GM12878 (cell line): ENCODE results near the gene RNF25.

Source experiments
- MLLT1 ChIP-seq: fragments of 450-650 bp; IDR thresholded peaks from 2 replicates; pipeline ENCODE4 v1.6.1; 2016; ENCODE audit warnings: mild to moderate bottlenecking
- POLR2A ChIP-seq: IDR thresholded peaks from 2 replicates; pipeline ENCODE4 v1.6.1; 2011; ENCODE audit warnings: low read depth, mild to moderate bottlenecking, low read length
- TF ChIP-seq, protein P1 (sequence below): IDR thresholded peaks from 2 replicates; pipeline ENCODE4 v1.6.1; 2012; ENCODE audit warnings: low read depth, low read length, improper control_type of control experiment

DNA sequence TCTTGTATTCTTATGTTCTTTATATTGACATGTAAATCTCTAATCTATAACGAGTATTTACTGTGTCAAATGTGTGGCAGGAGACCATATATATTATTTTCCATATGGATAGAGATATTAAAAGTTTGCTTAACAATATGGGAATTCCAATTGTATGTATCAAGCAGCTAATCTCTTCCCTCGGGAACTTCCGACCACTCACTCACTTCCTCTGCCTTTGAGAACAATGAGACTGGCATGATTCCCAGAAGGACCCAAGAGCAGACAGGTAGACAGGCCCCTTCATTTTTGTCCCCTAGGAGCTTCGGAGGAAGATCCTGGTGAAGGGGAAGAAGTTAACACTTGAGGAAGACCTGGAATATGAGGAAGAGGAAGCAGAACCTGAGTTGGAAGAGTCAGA is 40.0 kb downstream of the RNF25 start:
- TF ChIP-seq MLLT1, result no peak
- TF ChIP-seq, protein P1, sequence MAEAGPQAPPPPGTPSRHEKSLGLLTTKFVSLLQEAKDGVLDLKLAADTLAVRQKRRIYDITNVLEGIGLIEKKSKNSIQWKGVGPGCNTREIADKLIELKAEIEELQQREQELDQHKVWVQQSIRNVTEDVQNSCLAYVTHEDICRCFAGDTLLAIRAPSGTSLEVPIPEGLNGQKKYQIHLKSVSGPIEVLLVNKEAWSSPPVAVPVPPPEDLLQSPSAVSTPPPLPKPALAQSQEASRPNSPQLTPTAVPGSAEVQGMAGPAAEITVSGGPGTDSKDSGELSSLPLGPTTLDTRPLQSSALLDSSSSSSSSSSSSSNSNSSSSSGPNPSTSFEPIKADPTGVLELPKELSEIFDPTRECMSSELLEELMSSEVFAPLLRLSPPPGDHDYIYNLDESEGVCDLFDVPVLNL, result no peak
- no peak for TF ChIP-seq POLR2A
